Stimulated activated naive CD8-positive, alpha-beta T cell treated with anti-CD3 and anti-CD28 coated beads, Interleukin-15, Interleukin-2, amounts not matched to agents 100 ng/mL and 50 ng/mL, for 24 hours (primary cell): ENCODE results near the gene SAMD4A.

Experiments
- H3K27ac Mint-ChIP-seq: one replicate; pipeline ENCODE4 v1.8.0; 2021; ENCODE audit warnings: mild to moderate bottlenecking, mixed read lengths
- H3K27me3 Mint-ChIP-seq: one replicate; pipeline ENCODE4 v1.8.0; 2021; ENCODE audit warnings: mixed read lengths
- H3K36me3 Mint-ChIP-seq: one replicate; pipeline ENCODE4 v1.8.0; 2021; ENCODE audit warnings: low read depth, mixed read lengths
- H3K4me1 Mint-ChIP-seq: one replicate; pipeline ENCODE4 v1.8.0; 2021; ENCODE audit warnings: low read depth, mixed read lengths
- H3K4me3 Mint-ChIP-seq: one replicate; pipeline ENCODE4 v1.8.0; 2021; ENCODE audit warnings: mild to moderate bottlenecking, mixed read lengths
- H3K9me3 Mint-ChIP-seq: one replicate; pipeline ENCODE4 v1.8.0; 2021; ENCODE audit warnings: mixed read lengths

Gene SAMD4A

DNA sequence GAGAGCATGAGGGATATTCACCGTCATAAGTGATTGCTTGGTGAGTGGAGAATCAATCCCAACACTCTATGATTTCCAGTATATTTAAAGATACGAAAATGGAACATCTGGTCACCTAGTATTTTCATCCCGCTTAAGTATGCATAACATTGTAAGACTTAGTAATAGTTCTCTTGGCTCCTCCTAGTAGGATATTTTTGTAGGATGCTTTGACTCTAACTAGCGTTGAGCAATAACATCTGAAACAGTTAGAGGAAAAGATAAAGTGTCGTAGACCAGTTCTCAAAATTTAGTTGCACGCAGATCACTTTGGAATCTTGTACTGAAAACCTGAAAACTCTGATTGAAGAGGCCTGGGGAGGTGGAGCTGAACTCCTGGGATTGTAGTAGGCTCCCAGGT lies 7.6 kb downstream of the SAMD4A start:
- Mint-ChIP-seq H3K9me3 (peaks cover 16% of the 10 kb centered on the region), H3K4me1 (no peaks in the 10 kb centered on the region), H3K4me3 (no peak overlapping the region), H3K27me3 (peaks cover 5% of the 10 kb centered on the region), H3K36me3 (peaks cover 32% of the 10 kb centered on the region), H3K27ac (no peak overlapping the region)

DNA sequence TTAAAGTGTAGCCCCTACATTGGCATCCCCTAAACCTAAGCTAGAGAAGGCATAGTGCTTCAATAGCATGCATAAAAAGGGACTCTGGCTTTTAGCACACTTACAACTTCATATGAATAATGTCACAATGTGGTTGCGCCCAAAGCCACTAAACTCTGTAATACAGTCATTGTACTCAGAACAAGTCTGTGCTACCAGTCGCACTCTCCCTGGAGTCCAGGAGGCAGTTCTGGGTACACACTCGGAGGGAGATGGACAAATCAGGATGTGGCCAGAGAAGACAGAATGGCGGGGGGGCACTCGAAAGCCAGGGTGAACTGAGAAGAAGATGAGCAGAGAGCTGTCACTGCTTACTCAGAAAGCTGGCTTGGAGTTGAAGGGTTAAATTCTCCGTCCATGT lies 10.6 kb downstream of the SAMD4A start:
- H3K27ac Mint-ChIP-seq = no peak overlapping the region
- H3K4me1 Mint-ChIP-seq = no peaks in the 10 kb centered on the region
- peaks cover 9% of the 10 kb centered on the region for H3K9me3 Mint-ChIP-seq
- H3K4me3 Mint-ChIP-seq = no peak overlapping the region
- H3K36me3 Mint-ChIP-seq = peaks cover 23% of the 10 kb centered on the region
- no peaks in the 10 kb centered on the region for H3K27me3 Mint-ChIP-seq

DNA sequence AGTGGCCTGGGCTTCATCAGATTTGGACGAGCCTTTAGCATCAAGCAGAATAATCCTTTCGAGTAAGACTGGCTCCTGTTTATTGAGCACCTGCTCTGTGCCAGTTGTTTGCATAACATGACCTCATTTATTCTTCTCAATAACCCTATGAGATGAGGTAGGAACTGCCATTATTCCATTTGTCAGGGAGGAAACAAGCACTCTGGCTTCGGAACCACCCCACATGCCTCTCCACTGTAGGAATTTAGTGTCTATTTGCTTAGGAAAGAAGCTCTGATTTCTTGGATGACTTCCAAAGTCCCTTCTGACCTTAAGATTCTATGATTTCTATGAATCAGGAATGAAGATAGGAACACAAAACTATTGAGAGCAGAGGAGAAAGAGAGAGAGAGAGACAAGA lies 11.0 kb downstream of the SAMD4A start:
- Mint-ChIP-seq H3K4me3 (no peak overlapping the region), H3K4me1 (no peaks in the 10 kb centered on the region), H3K27ac (no peak overlapping the region), H3K36me3 (peaks cover 19% of the 10 kb centered on the region), H3K9me3 (peaks cover 7% of the 10 kb centered on the region), H3K27me3 (no peaks in the 10 kb centered on the region)

DNA sequence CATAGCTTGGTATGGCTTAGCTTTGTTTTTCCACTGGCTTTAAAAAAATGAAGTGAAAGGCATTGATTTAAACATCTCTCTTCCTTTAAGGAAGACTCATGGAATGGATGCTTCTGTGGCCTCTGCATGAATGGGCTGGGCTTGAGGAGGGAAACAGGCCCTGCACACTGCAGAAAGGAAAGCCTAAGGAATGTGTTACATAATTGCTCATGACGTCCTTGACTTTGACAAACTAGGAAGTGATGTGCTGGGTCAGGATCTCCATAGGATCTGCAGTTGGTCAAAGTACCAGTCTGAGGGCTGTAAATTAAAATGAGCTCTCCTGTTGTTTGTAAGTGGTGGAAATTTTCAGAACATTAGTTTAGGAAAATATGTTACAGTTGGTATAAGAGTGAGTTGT lies 12.7 kb downstream of the SAMD4A start:
- Mint-ChIP-seq H3K4me3 (no peak overlapping the region), H3K36me3 (peaks cover 4% of the 10 kb centered on the region), H3K9me3 (no peaks in the 10 kb centered on the region), H3K27ac (no peak overlapping the region), H3K27me3 (no peaks in the 10 kb centered on the region), H3K4me1 (no peaks in the 10 kb centered on the region)

DNA sequence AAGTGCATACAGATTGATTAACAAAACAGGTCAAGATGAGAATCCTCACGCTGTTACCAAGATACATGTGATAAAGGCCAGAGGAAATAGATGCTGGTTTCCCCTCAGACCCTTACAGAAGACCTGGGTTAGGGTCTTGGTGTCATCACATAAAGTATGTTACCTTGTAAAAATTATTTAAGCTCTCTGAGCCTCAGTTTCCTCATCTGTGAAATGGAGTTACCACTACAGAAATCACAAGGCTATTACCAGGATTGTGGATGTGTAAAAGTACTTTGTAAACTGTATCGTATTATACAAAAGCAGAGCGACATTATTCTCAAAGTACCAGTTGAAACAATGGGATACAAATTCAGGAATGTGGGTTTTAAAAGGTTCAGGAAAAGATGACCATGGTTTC lies 14.0 kb downstream of the SAMD4A start:
- Mint-ChIP-seq H3K9me3 (no peaks in the 10 kb centered on the region), H3K4me1 (no peaks in the 10 kb centered on the region), H3K36me3 (peaks cover 7% of the 10 kb centered on the region), H3K27ac (no peak overlapping the region), H3K4me3 (no peak overlapping the region), H3K27me3 (no peaks in the 10 kb centered on the region)

DNA sequence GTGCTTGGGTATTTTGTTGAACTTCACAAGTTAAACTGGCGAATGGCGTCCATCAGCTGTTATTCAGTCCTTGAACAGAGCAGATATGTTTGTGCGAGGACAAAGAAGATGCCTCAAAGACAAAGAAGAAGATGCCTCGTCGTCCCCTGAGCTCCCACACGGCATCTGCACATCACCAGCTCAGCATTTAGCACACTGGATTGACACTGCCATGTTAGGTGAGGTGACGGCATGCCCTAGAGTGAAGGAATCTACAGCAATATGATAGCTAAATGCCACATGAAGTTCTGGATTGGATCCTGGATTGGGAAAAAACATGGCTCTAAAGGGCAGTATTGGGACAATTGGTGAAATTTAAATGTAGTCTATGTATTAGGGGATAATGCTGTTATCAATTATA lies 15.4 kb downstream of the SAMD4A start:
- Mint-ChIP-seq H3K9me3 (no peaks in the 10 kb centered on the region), H3K27ac (no peak overlapping the region), H3K27me3 (peaks cover 6% of the 10 kb centered on the region), H3K36me3 (peaks cover 7% of the 10 kb centered on the region), H3K4me3 (no peak overlapping the region), H3K4me1 (no peaks in the 10 kb centered on the region)

DNA sequence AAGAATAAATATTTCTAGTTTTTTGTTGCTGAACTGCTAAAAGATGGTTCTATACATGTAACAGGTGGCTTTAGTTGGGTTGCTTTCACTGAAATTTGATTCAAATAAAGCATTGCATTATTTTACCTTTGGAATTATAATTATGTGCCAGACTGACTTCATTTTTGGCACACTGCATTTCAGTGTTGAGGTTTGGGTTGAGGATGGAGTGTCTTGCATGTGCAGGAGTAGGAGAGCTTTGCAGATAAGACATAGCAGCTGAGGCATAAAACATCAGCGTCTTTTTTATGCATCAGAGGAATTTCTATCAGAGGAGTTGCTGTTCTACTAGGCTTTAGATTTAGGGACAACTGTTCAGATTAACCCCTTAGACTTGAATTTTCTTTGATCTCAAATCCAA lies 17.2 kb downstream of the SAMD4A start:
- Mint-ChIP-seq H3K27ac (no peak overlapping the region), H3K4me3 (no peak overlapping the region), H3K4me1 (peaks cover under 1% of the 10 kb centered on the region), H3K27me3 (peaks cover 15% of the 10 kb centered on the region), H3K36me3 (peaks cover 7% of the 10 kb centered on the region), H3K9me3 (no peaks in the 10 kb centered on the region)

DNA sequence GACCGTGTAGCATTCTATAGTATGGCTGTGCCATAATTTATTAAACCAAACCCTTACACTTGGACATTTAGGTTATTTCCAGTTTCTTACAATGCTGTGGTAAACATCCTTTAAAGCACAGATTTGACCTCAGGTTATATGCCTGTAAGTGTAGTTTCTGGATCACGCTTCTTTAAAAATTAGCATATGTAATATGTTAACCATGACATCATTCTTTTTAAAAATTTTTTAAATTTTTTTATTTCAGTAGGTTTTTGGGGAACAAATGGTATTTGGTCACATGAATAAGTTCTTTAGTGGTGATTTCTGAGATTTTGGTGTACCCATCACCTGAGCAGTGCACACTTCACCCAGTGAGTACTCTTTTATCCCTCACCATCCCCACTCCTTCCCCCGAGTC lies 18.3 kb downstream of the SAMD4A start:
- Mint-ChIP-seq H3K4me1 (peaks cover 8% of the 10 kb centered on the region), H3K36me3 (peaks cover 7% of the 10 kb centered on the region), H3K27me3 (peaks cover 15% of the 10 kb centered on the region), H3K27ac (no peak overlapping the region), H3K9me3 (no peaks in the 10 kb centered on the region), H3K4me3 (no peak overlapping the region)

DNA sequence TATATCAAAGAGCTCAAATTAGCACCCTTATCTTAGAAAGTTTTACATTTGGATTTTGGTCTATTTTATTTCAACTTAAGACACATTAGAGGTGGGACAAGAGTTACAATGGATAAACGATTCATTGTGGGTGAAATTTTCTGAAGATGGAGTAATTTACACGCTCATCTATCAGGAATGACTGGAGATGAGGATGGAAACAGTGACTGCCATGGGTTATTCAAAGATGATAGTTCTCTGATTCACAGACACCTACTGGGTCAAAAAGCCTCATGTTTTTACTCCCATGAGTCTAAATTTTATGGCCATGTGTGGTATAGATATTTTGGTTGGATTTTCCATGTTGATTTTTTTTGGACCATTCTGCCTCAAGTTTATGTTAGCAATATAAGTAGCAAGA lies 22.1 kb downstream of the SAMD4A start:
- Mint-ChIP-seq H3K4me3 (no peak overlapping the region), H3K9me3 (no peaks in the 10 kb centered on the region), H3K36me3 (peaks cover 4% of the 10 kb centered on the region), H3K27ac (no peak overlapping the region), H3K4me1 (peaks cover 14% of the 10 kb centered on the region), H3K27me3 (peaks cover 27% of the 10 kb centered on the region)

DNA sequence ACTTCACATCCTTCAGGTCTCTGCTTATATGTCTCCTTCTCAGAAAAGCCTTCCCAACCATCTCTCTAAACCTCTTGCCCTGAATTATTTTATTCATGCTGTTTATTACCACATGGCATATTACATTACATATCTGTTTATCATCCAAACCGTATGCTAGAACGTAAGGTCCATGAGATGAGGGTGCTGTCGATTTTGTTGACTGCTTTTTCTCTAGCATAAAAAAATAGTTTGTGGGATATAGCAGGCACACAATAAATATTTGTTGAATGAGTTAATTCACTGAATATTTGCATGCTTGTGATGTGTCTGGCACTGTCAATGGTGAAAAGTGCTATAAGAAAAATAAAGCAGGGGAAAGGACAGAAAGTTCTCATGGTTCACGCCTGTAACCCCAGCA lies 22.9 kb downstream of the SAMD4A start:
- no peak overlapping the region for H3K27ac Mint-ChIP-seq

DNA sequence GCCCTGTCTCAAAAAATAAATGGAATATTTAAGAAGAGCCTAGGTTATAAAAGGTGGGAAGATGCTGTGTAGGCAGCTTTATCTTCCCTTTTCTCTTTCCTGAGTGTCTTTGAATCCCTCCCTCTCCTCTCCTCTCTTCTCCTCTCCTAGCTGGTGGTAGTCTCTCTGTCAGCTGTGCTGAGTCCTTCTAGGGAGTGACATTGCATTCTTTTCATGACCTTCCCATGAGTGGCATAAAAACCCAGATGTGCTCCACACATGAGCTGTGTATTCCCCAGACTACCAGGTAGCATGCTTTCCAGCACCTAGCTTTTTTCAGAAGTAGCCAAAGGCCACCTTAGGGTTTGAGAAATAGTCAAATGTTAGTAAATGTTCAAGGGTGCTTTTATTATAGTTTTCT lies 23.6 kb downstream of the SAMD4A start:
- H3K27ac Mint-ChIP-seq = no peak overlapping the region
- H3K27me3 Mint-ChIP-seq = peaks cover 31% of the 10 kb centered on the region
- H3K9me3 Mint-ChIP-seq = no peaks in the 10 kb centered on the region
- H3K4me1 Mint-ChIP-seq = peaks cover 23% of the 10 kb centered on the region
- H3K4me3 Mint-ChIP-seq = no peak overlapping the region
- H3K36me3 Mint-ChIP-seq = peaks cover 4% of the 10 kb centered on the region

More for the DNA sequence above, 22.9 kb downstream of the SAMD4A start:
- H3K27me3 Mint-ChIP-seq = peaks cover 27% of the 10 kb centered on the region
- peaks cover 19% of the 10 kb centered on the region for H3K4me1 Mint-ChIP-seq
- H3K36me3 Mint-ChIP-seq = peaks cover 4% of the 10 kb centered on the region
- H3K4me3 Mint-ChIP-seq = no peak overlapping the region
- H3K9me3 Mint-ChIP-seq = no peaks in the 10 kb centered on the region

DNA sequence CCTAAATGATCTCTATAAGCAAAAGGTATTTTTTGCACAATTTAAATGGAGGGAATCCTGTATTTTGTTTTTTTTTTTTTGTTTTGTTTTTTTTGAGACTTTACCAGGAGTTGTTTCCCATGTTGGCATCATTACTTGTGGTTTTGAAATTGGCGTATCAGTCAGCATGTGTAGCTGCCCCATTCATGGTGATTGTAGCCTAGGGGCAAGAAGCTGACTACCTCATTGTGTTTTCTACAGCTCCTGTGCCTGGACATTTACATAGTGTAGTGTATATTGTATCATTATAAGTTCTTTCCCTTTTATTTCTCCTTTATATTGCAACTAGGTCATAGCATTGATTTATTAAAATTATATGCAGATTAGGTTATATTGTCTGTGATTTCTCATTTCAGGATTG lies 24.5 kb downstream of the SAMD4A start:
- Mint-ChIP-seq H3K36me3 (no peaks in the 10 kb centered on the region), H3K27me3 (peaks cover 31% of the 10 kb centered on the region), H3K9me3 (no peaks in the 10 kb centered on the region), H3K4me3 (no peak overlapping the region), H3K27ac (no peak overlapping the region), H3K4me1 (peaks cover 23% of the 10 kb centered on the region)

DNA sequence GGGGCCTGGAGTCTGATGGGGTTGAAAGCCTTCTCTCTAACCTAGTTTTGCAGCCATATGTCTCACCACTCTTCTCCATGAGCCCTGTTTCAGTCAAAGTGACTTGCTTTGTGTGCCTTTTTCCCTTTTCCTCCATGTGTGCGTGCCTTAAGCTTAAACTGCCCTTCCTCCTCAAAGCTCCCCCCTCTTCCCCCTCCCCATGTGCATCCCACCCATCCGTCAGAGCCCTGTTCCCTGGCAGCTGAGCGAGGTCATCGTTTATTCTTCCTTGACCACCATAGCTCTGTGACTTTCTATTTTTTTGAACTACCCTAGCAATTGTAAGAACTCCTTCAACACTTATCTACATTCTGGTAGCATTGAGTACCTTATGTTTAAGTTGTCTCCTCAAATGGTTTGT lies 24.9 kb downstream of the SAMD4A start:
- H3K4me1 Mint-ChIP-seq = peaks cover 23% of the 10 kb centered on the region
- no peaks in the 10 kb centered on the region for H3K9me3 Mint-ChIP-seq
- H3K4me3 Mint-ChIP-seq = no peak overlapping the region
- peaks cover 29% of the 10 kb centered on the region for H3K27me3 Mint-ChIP-seq
- H3K36me3 Mint-ChIP-seq = no peaks in the 10 kb centered on the region
- no peak overlapping the region for H3K27ac Mint-ChIP-seq

DNA sequence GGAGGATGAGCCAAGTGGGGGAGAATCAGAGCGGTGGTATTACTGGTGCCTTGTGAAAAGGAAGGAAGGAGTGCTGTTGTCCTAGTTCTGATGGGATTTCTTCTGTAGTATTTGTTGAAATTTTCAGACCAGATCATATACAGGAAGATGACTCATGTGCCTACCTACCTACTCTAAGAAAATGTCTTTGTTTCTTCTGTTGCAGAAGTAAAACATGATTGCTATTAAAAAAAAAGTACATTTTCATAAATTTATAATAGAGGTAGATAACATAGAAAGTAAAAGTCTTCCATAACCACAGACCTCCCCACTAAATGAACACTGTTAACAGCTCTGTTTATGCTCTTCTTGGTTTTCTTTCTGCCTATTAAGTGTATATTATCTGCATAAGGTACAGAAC lies 26.9 kb downstream of the SAMD4A start:
- Mint-ChIP-seq H3K4me3 (no peak overlapping the region), H3K4me1 (peaks cover 23% of the 10 kb centered on the region), H3K36me3 (no peaks in the 10 kb centered on the region), H3K9me3 (no peaks in the 10 kb centered on the region), H3K27ac (peak overlapping the region; percentile 12), H3K27me3 (peaks cover 16% of the 10 kb centered on the region)

DNA sequence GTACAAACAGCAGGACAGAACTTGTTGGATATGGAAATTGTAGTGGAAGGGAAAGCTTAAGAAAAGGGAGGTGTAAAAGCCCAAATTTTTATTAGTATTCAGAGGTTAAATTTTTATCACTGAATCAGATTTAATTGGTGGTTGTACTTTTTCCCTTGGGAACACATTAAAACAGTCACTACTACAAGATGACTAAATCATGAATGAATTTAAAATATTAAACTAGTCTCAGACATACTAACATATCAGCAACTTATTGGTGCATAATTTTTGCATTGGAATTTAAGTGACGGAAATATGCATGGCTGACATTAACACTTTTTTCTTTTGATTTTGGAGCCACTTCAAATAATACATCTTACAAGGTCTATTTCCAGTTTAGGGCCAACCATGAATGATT lies 27.6 kb downstream of the SAMD4A start:
- Mint-ChIP-seq H3K27me3 (peaks cover 16% of the 10 kb centered on the region), H3K27ac (no peak overlapping the region), H3K36me3 (no peaks in the 10 kb centered on the region), H3K4me3 (no peak overlapping the region), H3K9me3 (no peaks in the 10 kb centered on the region), H3K4me1 (peaks cover 18% of the 10 kb centered on the region)

DNA sequence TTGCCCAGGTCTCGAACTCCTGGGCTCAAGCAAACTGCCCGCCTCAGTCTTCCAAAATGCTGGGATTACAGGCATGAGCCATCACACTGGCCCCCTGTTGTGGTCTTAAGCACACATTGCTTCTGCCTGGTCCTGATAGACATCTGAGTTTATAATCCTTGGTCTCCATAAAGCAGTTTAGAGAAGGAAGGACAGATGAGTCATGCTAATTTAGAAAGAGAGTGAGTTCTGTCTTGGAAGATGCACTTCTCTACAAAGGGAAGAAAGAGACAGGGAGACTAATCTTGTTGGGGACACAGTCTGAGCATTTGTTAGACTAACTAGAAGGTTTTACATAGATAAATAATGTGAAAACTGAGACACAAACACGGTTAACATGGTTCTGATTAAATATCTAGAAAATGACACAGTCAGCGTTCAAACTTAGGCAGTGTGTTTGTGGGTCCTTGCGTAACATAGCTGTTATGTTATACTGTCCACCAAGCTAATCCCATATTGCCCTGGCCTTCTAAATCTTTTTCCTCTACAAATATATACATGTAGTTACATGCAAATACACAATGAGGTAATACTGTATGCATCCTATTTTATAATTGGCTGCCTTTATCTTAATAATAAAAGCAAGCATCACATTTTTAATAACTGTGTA lies 31.0 kb downstream of the SAMD4A start:
- H3K4me1 Mint-ChIP-seq = peaks cover 15% of the 10 kb centered on the region

More for the DNA sequence above, 31.0 kb downstream of the SAMD4A start:
- H3K27me3 Mint-ChIP-seq = peaks cover 7% of the 10 kb centered on the region
- no peak overlapping the region for H3K27ac Mint-ChIP-seq
- no peaks in the 10 kb centered on the region for H3K36me3 Mint-ChIP-seq
- H3K9me3 Mint-ChIP-seq = no peaks in the 10 kb centered on the region
- no peak overlapping the region for H3K4me3 Mint-ChIP-seq
